Measurements from ENCODE around the gene HIPK2. TPM values are rescaled to one million over a fixed set of nuclear protein-coding genes. Genes with fewer than 3 reads are reported as not detected.

Gene HIPK2
- total and polyA plus RNA-seq, 10 of the 15 experiments (the other 5 are each of a cell fraction or from before 2014, with no cell fraction given) = 1.7 to 39.0 (median 9.4) TPM

DNA sequence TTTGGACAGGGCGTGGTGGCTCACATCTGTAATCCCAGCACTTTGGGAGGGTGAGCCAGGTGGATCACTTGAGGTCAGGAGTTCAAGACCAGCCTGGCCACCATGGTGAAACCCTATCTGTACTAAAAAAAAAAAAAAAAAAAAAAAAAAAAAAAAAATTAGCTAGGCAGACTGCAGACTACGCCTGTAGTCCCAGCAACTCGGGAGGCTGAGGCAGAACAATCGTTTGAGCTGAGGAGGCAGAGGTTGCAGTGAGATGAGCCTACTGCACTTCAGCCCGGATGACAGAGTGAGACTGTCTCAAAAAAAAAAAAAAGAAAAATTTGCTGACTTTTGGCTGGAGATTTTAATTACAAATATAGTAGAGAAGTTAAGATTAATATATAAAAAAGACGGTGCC lies 104.0 kb downstream of the HIPK2 start:
- no peaks in the 10 kb centered on the region; a peak in 1 of 4 replicates for H3K36me3 ChIP-seq (ENCODE audit: control insufficient read depth in 2 of 2, insufficient read depth in 2 of 2, low read length in 1 of 2)
- ATAC-seq (no peak), FAIRE-seq (no peak), DNase-seq (ENCODE audit: low read depth, low spot score) (no peak)
- no TSS peak for BruUV-seq (replicated peaks)
- H3K27ac ChIP-seq (ENCODE audit: control insufficient read depth, insufficient read depth) = peak overlapping the region; percentile 85
- POLR2A ChIA-PET = interaction anchor here (0.6 to 3.5 kb wide), 11 partner anchors 9 to 110 kb away, joined by 3 to 32 read pairs (median 4); partner anchors contain the start of gene HIPK2
- 0 out of 2 replicates have a peak overlapping the region, but pooled peaks have one; percentile 17 for H3K4me3 ChIP-seq
- H3K9ac ChIP-seq (ENCODE audit: control insufficient read depth, insufficient read depth, low read length) = peak overlapping the region; percentile 18
- RAD21 ChIA-PET (ENCODE audit: unreplicated experiment) = interaction anchor here (0.7 to 5.8 kb wide), 22 partner anchors 9 to 222 kb away, joined by 3 to 95 read pairs (median 3); partner anchors contain the start of gene HIPK2
- in situ Hi-C loops (cut with MboI) (no loop called here), intact Hi-C loops (cut with micrococcal nuclease; ENCODE audit: unreplicated experiment) (loop anchor here (1.0 to 2.0 kb wide), 2 partner anchors 24 to 61 kb away; no protein-coding TSS in a partner anchor)
- peak overlapping the region; percentile 88 for H3K4me2 ChIP-seq (ENCODE audit: control insufficient read depth, insufficient read depth)
- H4K20me1 ChIP-seq (ENCODE audit: control insufficient read depth, insufficient read depth) = no peaks in the 10 kb centered on the region
- SMC1A ChIA-PET (ENCODE audit: uncharacterized antibody, unreplicated experiment) = interaction anchor here (0.6 to 5.1 kb wide), 20 partner anchors 9 to 157 kb away, joined by 3 to 77 read pairs (median 4); no protein-coding TSS in a partner anchor
- WGBS (ENCODE audit: insufficient coverage, insufficient replicate concordance, low lambda C conversion rate, missing lambda C conversion rate) = 27% methylated on average over 6 of the region's 6 CpGs
- H2AFZ ChIP-seq (ENCODE audit: control insufficient read depth, low read depth, low read length) = no peak overlapping the region
- H3K79me2 ChIP-seq (ENCODE audit: control insufficient read depth, insufficient read depth, low read length) = no peaks in the 10 kb centered on the region
- CTCF ChIA-PET = interaction anchor here (0.6 to 10.0 kb wide), 6 partner anchors 10 to 329 kb away, joined by 3 to 85 read pairs (median 4); no protein-coding TSS in a partner anchor
- TF ChIP-seq, protein P1, sequence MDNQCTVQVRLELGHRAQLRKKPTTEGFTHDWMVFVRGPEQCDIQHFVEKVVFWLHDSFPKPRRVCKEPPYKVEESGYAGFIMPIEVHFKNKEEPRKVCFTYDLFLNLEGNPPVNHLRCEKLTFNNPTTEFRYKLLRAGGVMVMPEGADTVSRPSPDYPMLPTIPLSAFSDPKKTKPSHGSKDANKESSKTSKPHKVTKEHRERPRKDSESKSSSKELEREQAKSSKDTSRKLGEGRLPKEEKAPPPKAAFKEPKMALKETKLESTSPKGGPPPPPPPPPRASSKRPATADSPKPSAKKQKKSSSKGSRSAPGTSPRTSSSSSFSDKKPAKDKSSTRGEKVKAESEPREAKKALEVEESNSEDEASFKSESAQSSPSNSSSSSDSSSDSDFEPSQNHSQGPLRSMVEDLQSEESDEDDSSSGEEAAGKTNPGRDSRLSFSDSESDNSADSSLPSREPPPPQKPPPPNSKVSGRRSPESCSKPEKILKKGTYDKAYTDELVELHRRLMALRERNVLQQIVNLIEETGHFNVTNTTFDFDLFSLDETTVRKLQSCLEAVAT (IDR thresholded peaks at IDR 0.05) = 0 out of 2 replicates have a peak, but pooled peaks have one; percentile 67
- TF ChIP-seq SPI1 (IDR thresholded peaks at IDR 0.05; ENCODE audit: borderline replicate concordance, insufficient read depth, low read depth, low read length) (no peak), SMARCA5 (IDR thresholded peaks at IDR 0.05) (0 out of 2 replicates have a peak, but pooled peaks have one; percentile 10)
- TF ChIP-seq, protein P2, sequence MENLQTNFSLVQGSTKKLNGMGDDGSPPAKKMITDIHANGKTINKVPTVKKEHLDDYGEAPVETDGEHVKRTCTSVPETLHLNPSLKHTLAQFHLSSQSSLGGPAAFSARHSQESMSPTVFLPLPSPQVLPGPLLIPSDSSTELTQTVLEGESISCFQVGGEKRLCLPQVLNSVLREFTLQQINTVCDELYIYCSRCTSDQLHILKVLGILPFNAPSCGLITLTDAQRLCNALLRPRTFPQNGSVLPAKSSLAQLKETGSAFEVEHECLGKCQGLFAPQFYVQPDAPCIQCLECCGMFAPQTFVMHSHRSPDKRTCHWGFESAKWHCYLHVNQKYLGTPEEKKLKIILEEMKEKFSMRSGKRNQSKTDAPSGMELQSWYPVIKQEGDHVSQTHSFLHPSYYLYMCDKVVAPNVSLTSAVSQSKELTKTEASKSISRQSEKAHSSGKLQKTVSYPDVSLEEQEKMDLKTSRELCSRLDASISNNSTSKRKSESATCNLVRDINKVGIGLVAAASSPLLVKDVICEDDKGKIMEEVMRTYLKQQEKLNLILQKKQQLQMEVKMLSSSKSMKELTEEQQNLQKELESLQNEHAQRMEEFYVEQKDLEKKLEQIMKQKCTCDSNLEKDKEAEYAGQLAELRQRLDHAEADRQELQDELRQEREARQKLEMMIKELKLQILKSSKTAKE (IDR thresholded peaks at IDR 0.05; ENCODE audit: low read depth, poor library complexity, severe bottlenecking) = no peak
- no peaks in the 10 kb centered on the region for H3K9me3 ChIP-seq (replicated peaks; ENCODE audit: control insufficient read depth, insufficient read depth, low read length)
- no peaks in the 10 kb centered on the region for H3K27me3 ChIP-seq (replicated peaks in 1 of 2; ENCODE audit: control insufficient read depth in 2 of 2, insufficient read depth in 2 of 2, low read length in 1 of 2)
- H3K4me1 ChIP-seq (ENCODE audit: control insufficient read depth, insufficient read depth, low read length) = peaks cover 33% of the 10 kb centered on the region

All from GM12878 (cell line).